Ishikawa (cell line): ENCODE results near the gene GLT8D1.

Source experiments
- CEBPB ChIP-seq: IDR thresholded peaks from 2 replicates; pipeline ENCODE4 v1.6.1; 2012
- CREB1 ChIP-seq: IDR thresholded peaks from 2 replicates; pipeline ENCODE4 v1.6.1; 2012; ENCODE audit warnings: low read depth
- EGR1 ChIP-seq: IDR thresholded peaks from 2 replicates; pipeline ENCODE4 v1.6.1; 2012
- EP300 ChIP-seq: IDR thresholded peaks from 2 replicates; pipeline ENCODE4 v1.6.1; 2012; ENCODE audit warnings: borderline replicate concordance
- FOXM1 ChIP-seq: IDR thresholded peaks from 2 replicates; pipeline ENCODE4 v1.6.1; 2012; ENCODE audit warnings: low read depth, borderline replicate concordance
- NFIC ChIP-seq: IDR thresholded peaks from 2 replicates; pipeline ENCODE4 v1.6.1; 2012
- RAD21 ChIP-seq: IDR thresholded peaks from 2 replicates; pipeline ENCODE4 v1.6.1; 2012; ENCODE audit warnings: low read depth
- TAF1 ChIP-seq: IDR thresholded peaks from 2 replicates; pipeline ENCODE4 v1.6.1; 2012; ENCODE audit warnings: low read depth, mild to moderate bottlenecking
- TCF12 ChIP-seq: IDR thresholded peaks from 2 replicates; pipeline ENCODE4 v1.6.1; 2012; ENCODE audit warnings: low read depth
- TEAD4 ChIP-seq: IDR thresholded peaks from 2 replicates; pipeline ENCODE4 v1.6.1; 2012
- YY1 ChIP-seq: IDR thresholded peaks from 2 replicates; pipeline ENCODE4 v1.6.1; 2012; ENCODE audit warnings: low read depth
- ZBTB7A ChIP-seq: IDR thresholded peaks from 2 replicates; pipeline ENCODE4 v1.6.1; 2012; ENCODE audit warnings: low read depth
- TF ChIP-seq, protein P1 (sequence below): IDR thresholded peaks from 2 replicates; pipeline ENCODE4 v1.6.1; 2012
- TF ChIP-seq, protein P2 (sequence below): IDR thresholded peaks from 2 replicates; pipeline ENCODE4 v1.6.1; 2012; ENCODE audit warnings: low read depth, mild to moderate bottlenecking
- TF ChIP-seq, protein P3 (sequence below): IDR thresholded peaks from 2 replicates; pipeline ENCODE4 v1.6.1; 2012

Gene GLT8D1

DNA sequence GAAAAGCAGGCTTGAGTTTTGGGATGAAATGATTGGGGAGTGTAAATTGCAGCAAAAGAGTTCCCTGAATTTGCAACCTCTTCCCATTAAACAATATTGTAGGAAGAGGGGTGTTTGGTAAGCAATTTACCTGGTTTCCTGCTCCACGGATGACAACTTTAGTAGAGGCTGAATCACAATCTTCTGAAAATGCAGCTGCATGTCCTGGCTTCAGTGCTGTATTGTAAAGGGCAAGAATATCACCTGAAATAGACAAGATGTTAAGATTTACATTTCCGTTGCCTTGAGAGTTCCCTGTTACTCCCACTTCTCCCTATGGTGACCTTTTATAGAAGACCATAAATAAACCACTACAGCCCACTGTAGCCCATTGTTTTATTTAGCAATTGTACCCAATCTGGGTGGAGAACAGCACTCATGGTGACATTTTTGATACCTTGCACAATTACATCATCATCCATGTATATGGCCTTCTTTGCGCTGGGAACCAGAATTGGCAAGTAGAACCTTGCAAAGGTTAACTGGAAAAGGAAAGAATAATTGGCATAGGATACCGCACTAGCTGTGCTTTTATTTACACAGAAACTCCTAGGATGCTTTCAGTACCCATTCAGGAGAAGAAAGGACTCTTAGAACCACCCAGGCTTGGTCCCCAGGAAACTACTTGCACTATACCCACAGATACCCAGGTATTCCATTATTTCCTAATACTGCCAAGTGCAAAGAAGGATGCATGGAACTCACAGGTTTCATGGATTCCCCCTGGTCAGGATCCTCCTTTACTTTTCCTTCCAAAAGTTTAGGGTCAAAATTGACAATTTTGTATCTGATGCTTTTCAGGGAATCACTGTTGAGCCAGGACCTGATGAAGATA, 9.6 kb downstream of the GLT8D1 start:
- TF ChIP-seq YY1 (no peak), CREB1 (no peak), EP300 (no peak), TCF12 (no peak), CEBPB (no peak), FOXM1 (no peak), RAD21 (no peak)
- TF ChIP-seq, protein P1, sequence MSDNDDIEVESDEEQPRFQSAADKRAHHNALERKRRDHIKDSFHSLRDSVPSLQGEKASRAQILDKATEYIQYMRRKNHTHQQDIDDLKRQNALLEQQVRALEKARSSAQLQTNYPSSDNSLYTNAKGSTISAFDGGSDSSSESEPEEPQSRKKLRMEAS: no peak
- TF ChIP-seq, protein P2, sequence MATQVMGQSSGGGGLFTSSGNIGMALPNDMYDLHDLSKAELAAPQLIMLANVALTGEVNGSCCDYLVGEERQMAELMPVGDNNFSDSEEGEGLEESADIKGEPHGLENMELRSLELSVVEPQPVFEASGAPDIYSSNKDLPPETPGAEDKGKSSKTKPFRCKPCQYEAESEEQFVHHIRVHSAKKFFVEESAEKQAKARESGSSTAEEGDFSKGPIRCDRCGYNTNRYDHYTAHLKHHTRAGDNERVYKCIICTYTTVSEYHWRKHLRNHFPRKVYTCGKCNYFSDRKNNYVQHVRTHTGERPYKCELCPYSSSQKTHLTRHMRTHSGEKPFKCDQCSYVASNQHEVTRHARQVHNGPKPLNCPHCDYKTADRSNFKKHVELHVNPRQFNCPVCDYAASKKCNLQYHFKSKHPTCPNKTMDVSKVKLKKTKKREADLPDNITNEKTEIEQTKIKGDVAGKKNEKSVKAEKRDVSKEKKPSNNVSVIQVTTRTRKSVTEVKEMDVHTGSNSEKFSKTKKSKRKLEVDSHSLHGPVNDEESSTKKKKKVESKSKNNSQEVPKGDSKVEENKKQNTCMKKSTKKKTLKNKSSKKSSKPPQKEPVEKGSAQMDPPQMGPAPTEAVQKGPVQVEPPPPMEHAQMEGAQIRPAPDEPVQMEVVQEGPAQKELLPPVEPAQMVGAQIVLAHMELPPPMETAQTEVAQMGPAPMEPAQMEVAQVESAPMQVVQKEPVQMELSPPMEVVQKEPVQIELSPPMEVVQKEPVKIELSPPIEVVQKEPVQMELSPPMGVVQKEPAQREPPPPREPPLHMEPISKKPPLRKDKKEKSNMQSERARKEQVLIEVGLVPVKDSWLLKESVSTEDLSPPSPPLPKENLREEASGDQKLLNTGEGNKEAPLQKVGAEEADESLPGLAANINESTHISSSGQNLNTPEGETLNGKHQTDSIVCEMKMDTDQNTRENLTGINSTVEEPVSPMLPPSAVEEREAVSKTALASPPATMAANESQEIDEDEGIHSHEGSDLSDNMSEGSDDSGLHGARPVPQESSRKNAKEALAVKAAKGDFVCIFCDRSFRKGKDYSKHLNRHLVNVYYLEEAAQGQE: no peak

DNA sequence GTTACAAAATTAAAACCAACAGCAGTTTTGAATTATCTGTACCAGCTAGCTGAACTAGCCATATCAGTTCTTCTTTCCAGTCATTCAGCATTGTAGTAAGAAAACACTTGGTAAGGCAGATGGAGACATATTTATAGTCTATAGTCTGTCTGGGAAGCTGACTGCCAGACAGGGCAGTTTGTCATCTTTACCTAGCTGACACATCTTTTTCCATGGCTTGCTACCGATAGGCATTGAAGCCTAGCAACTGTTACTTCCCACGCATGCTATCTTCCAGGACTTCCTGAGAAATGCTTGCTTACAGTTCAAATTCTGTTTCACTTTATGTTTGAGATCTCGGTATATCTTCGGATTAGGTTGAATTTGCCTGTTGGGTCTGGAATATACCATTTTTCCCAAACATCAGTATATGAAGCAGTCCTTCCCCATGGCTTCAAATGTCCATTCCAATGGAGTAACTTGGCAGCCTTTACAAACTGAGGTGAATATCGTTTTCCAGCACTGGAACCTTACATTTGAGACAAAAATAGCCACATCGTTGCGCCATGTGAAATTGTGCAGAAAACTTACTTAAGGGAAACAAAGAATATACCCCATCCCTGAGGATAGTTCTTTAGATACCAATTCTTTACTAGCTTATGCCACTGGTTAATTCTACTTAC, 10.9 kb downstream of the GLT8D1 start:
- TF ChIP-seq, protein P1: no peak
- no peak for TF ChIP-seq TAF1
- TF ChIP-seq CEBPB: no peak
- no peak for TF ChIP-seq FOXM1

DNA sequence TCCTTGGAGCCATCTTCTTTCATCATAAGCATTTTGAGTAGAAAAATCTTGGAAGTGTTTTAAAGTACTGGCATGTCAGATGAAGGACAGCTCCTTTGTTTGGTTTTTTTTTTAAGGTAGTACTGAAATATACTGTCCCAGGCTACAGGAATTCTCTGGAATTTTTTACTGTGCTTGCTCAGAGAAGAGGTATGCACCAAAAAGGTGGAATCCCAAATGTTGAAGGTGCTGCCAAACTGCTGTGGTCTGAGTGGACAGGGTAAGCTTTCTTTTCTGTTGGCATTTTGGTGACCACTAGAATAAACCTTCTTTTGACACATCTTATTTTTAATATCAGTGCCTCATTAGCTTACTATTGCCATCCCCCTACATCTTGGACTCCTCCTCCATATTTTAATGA, 12.5 kb downstream of the GLT8D1 start:
- no peak for TF ChIP-seq TEAD4
- TF ChIP-seq, protein P1: no peak
- TF ChIP-seq TAF1: no peak
- TF ChIP-seq, protein P2: no peak
- no peak for TF ChIP-seq FOXM1
- TF ChIP-seq CREB1: no peak
- TF ChIP-seq, protein P3, sequence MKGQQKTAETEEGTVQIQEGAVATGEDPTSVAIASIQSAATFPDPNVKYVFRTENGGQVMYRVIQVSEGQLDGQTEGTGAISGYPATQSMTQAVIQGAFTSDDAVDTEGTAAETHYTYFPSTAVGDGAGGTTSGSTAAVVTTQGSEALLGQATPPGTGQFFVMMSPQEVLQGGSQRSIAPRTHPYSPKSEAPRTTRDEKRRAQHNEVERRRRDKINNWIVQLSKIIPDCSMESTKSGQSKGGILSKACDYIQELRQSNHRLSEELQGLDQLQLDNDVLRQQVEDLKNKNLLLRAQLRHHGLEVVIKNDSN: no peak
- TF ChIP-seq CEBPB: no peak
- no peak for TF ChIP-seq ZBTB7A
- no peak for TF ChIP-seq YY1
- TF ChIP-seq NFIC: no peak
- TF ChIP-seq RAD21: no peak
- no peak for TF ChIP-seq EGR1

DNA sequence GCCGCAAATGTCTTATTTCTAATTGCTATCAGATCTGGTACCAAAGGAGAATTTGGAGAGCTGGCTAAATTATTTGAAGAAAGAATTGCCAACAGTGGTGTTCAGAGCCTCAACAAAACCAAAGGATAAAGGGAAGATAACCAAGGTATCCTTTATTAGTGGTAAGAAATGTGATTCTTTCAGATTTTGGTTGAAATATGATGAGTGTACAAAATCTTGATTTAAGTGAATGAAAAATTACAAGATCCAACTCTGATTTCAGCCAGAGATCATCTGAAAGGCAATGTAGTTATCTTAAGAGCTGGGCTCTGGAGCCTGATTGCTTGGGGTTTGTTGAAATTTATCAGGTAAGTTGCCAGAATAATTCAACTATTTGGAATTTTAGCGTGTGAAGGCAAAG, 15.0 kb downstream of the GLT8D1 start:
- TF ChIP-seq RAD21: no peak
- TF ChIP-seq, protein P2: no peak
- TF ChIP-seq CREB1: no peak
- TF ChIP-seq, protein P3: no peak
- no peak for TF ChIP-seq EGR1
- no peak for TF ChIP-seq EP300
- no peak for TF ChIP-seq TAF1
- TF ChIP-seq TCF12: no peak
- TF ChIP-seq CEBPB: no peak
- TF ChIP-seq, protein P1: no peak
- TF ChIP-seq FOXM1: no peak
- TF ChIP-seq TEAD4: no peak
- no peak for TF ChIP-seq YY1
- TF ChIP-seq NFIC: no peak
